Suprapubic skin (tissue), 4 donors: Measurements from ENCODE around the gene POLR2B.

ENCODE experiments used
- CTCF ChIP-seq, 2 donors: fragments of 200-600 bp in 1 of 2; fragments of 450-650 bp in 1 of 2; sonication (generic) in 1 of 2; IDR thresholded peaks; one replicate each; pipeline ENCODE4 v1.5.1; 2016 to 2019; ENCODE audit warnings: antibody characterized with exemption in 2 of 2, mild to moderate bottlenecking in 1 of 2, moderate library complexity in 1 of 2
- POLR2A ChIP-seq, 2 donors: fragments of 450-650 bp; IDR thresholded peaks; one replicate each; pipeline ENCODE4 v1.6.1; 2017; ENCODE audit warnings: antibody characterized with exemption in 2 of 2, mild to moderate bottlenecking in 2 of 2, moderate library complexity in 2 of 2
- POLR2AphosphoS5 ChIP-seq, 3 donors: sonication (generic); formaldehyde crosslinking; IDR thresholded peaks; one replicate each; pipeline ENCODE4 v1.6.1; 2017; ENCODE audit warnings: antibody characterized with exemption in 3 of 3

- TF ChIP-seq CTCF (IDR thresholded peaks at IDR 0.05) (no peak), POLR2AphosphoS5 (IDR thresholded peaks at IDR 0.05) (no peak), POLR2A (IDR thresholded peaks at IDR 0.05) (no peak)
Measured at GRCh38 chr4:56961107-56961500, 17.6 kb upstream of the POLR2B start.
